ENCODE measurements around the gene BTNL8. TPM values are rescaled to one million over a fixed set of nuclear protein-coding genes. Genes with fewer than 3 reads are reported as not detected.
"Not testable (repeated sequence)": the region's sequence is repeated elsewhere in the genome, so short reads cannot be mapped to it uniquely, and the experiment has no call there.

The BTNL8 gene
- total RNA-seq, 2 experiments from 2014 or later = not detected

DNA sequence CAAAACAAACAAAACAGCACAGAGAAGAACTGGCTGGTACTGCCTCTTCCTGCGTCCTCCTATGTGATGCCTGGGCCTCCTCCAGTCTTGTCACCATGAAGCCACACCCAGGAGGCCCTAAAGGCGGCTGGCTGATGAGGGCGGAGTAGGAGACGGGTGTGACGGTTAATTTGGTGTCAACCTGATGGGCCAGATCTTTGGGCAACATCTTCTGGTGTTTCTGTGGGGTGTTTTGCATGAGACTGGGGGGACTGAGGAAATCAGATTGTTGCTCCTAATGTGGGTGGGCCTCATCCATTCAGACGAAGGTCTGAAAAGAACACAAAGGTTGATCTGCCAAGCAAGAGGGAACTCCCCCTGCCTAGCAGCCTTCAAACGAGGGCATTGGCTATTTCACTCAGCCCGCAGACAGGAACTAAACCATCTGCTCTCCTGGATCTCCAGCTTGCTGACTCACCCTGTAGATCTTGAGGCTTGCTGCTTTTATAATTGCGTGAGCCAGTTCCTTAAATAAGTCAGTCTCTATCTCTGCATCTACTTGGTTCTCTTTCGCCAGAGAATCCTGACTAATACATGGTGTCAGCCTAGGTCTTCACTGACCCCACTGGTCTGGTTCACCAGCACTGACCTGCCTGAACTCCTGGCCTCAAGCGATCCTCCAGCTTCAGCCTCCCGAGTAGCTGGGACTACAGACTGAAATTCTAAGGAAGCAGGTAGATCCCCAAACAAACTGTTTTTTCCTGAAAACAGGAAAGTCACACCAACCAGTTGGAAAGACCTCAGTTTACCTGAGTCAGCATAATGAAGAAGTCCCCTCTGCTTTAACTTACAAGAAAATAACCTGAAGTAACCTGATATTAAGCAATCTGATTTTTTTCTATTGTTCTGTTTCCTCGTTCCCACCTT, 25.1 kb upstream of the BTNL8 start:
- ChIA-PET POLR2A (no interaction called here), CTCF (interaction anchor here (0.6 to 0.8 kb wide), 2 partner anchors 11 to 78 kb away, joined by 3 read pairs; no protein-coding TSS in a partner anchor)
- H3K4me1 Mint-ChIP-seq (ENCODE audit: low read depth) = peaks cover 4% of the 10 kb centered on the region
- peaks cover 2% of the 10 kb centered on the region for H3K27me3 Mint-ChIP-seq
- TF ChIP-seq CTCF (IDR thresholded peaks at IDR 0.05) = no peak
- no peaks in the 10 kb centered on the region for H3K9me3 Mint-ChIP-seq
- peak; percentile 20 for DNase-seq
- peak; percentile 69 for ATAC-seq
- no peak overlapping the region for H3K4me3 Mint-ChIP-seq
- no peak overlapping the region for H3K27ac Mint-ChIP-seq
- no peaks in the 10 kb centered on the region for H3K36me3 Mint-ChIP-seq (ENCODE audit: low read depth)
- intact Hi-C loops (cut with micrococcal nuclease) = loop anchor here (10.0 kb wide), 1 partner anchor 151 kb away; no protein-coding TSS in a partner anchor

DNA sequence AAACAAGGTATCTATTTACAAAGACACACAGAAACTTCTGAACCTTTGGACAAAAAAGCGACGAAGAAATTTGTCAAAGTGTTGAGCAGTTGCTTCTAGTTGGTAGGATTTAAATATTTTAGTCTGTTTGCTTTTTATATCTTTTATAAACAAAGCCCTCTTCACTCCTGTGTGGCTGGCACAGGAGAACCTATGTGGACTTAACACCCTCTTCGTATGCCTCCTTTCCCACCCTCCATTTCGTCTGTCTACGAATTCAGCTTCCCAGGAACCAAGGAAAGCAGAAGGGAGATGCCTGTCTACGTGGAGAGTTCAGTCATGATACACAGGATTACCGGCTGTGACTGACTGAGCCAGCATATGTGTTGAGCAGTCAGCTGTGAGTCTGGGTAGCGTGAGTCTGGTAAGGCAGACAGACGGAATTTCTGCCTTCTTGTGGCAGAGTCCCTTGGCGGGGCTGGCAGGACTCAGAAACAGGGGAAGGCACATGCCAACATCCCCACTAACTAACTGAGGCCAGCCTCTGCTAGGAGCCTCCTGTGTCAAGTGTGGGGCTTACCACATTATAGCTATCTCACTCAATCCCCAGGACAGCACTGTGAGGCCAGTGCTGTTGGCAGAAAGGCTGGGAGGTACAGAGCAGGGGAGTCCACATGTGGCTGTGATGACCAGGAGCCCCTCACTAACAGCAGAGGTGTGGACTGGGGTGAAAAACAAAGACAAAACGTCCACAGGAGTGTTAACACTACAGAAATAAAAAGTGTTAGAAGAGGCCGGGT, 24.0 kb upstream of the BTNL8 start:
- TF ChIP-seq CTCF (IDR thresholded peaks at IDR 0.05) = no peak
- ATAC-seq (no peak), DNase-seq (no peak)
- Mint-ChIP-seq H3K9me3 (no peaks in the 10 kb centered on the region), H3K4me1 (ENCODE audit: low read depth) (peaks cover 3% of the 10 kb centered on the region), H3K4me3 (no peak overlapping the region), H3K27me3 (peaks cover 1% of the 10 kb centered on the region), H3K27ac (no peak overlapping the region), H3K36me3 (ENCODE audit: low read depth) (no peaks in the 10 kb centered on the region)
- POLR2A ChIA-PET = interaction anchor here (0.7 kb wide), 1 partner anchor 1471 kb away, joined by 3 read pairs; no protein-coding TSS in a partner anchor
- CTCF ChIA-PET = no interaction called here
- intact Hi-C loops (cut with micrococcal nuclease) = loop anchor here (10.0 kb wide), 1 partner anchor 150 kb away; no protein-coding TSS in a partner anchor

GRCh38 chr5:180875860-180876426, 23.0 kb upstream of the BTNL8 start:
- no peak for DNase-seq
- intact Hi-C loops (cut with micrococcal nuclease) = loop anchor here (10.0 kb wide), 1 partner anchor 149 kb away; no protein-coding TSS in a partner anchor
- Mint-ChIP-seq H3K27me3 (peaks cover 2% of the 10 kb centered on the region), H3K36me3 (ENCODE audit: low read depth) (no peaks in the 10 kb centered on the region), H3K9me3 (no peaks in the 10 kb centered on the region), H3K27ac (no peak overlapping the region), H3K4me1 (ENCODE audit: low read depth) (peaks cover 3% of the 10 kb centered on the region), H3K4me3 (no peak overlapping the region)
- TF ChIP-seq CTCF (IDR thresholded peaks at IDR 0.05) = no peak
- no peak for ATAC-seq
- POLR2A ChIA-PET = no interaction called here
- CTCF ChIA-PET = no interaction called here

GRCh38 chr5:180885845-180886529, 13.0 kb upstream of the BTNL8 start:
- ATAC-seq; intact Hi-C loops (cut with micrococcal nuclease); H3K4me3 Mint-ChIP-seq; CTCF ChIA-PET; H3K36me3 Mint-ChIP-seq (ENCODE audit: low read depth); DNase-seq; H3K9me3 Mint-ChIP-seq; H3K4me1 Mint-ChIP-seq (ENCODE audit: low read depth); H3K27ac Mint-ChIP-seq; POLR2A ChIA-PET: not testable (repeated sequence)
- peaks cover 38% of the 10 kb centered on the region for H3K27me3 Mint-ChIP-seq

DNA sequence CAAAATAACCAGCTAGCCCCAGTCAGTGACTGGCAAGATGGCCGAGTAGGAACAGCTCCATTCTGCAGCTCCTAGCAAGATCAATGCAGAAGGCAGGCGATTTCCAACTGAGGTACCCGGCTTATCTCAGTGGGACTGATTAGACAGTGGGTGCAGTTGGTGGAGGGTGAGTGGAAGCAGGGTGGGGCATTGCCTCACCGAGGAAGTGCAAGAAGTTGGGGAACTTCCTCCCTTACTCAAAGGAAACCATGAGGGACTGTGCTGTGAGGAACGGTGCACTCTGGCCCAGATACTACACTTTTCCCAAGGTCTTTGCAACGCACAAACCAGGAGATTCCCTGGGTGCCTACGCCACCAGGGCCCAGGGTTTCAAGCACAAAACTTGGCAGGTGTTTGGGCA, 9.6 kb upstream of the BTNL8 start:
- ATAC-seq (no peak), DNase-seq (no peak)
- no peaks in the 10 kb centered on the region for H3K4me1 Mint-ChIP-seq (ENCODE audit: low read depth)
- peaks cover 27% of the 10 kb centered on the region for H3K27me3 Mint-ChIP-seq
- H3K4me3 Mint-ChIP-seq = no peak overlapping the region
- no peaks in the 10 kb centered on the region for H3K9me3 Mint-ChIP-seq
- CTCF ChIA-PET = no interaction called here
- no peak overlapping the region for H3K27ac Mint-ChIP-seq
- POLR2A ChIA-PET = no interaction called here
- intact Hi-C loops (cut with micrococcal nuclease) = no loop called here
- no peaks in the 10 kb centered on the region for H3K36me3 Mint-ChIP-seq (ENCODE audit: low read depth)
- TF ChIP-seq CTCF (IDR thresholded peaks at IDR 0.05) = no peak

DNA sequence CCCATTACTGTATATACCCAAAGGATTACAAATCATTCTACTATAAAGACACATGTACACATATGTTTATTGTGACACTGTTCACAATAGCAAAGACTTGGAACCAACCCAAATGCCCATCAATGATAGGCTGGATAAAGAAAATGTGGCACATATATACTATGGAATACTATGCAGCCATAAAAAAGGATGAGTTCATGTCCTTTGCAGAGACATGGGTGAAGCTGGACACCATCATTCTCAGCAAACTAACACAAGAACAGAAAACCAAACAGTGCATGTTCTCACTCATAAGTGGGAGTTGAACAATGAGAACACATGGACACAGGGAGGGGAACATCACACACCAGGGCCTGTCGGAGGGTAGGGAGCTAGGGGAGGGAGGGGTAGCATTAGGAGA, 3.6 kb upstream of the BTNL8 start:
- DNase-seq; POLR2A ChIA-PET; H3K4me3 Mint-ChIP-seq; CTCF ChIA-PET; H3K4me1 Mint-ChIP-seq (ENCODE audit: low read depth); H3K36me3 Mint-ChIP-seq (ENCODE audit: low read depth); ATAC-seq; intact Hi-C loops (cut with micrococcal nuclease); H3K27ac Mint-ChIP-seq; H3K9me3 Mint-ChIP-seq: not testable (repeated sequence)
- peaks cover 12% of the 10 kb centered on the region for H3K27me3 Mint-ChIP-seq

Data from activated CD8-positive, alpha-beta T cell treated with anti-CD3 and anti-CD28 coated beads for 36 hours (primary cell).